Heart left ventricle (tissue), 16 donors: Measurements from ENCODE around the gene SGSH. TPM values are rescaled to one million over a fixed set of nuclear protein-coding genes. Genes with fewer than 3 reads are reported as not detected.
A peak's percentile ranks its signal among the peaks of the same experiment; 100 is the strongest.

ENCODE experiments used
- ATAC-seq, 4 donors: fragments of 200-7000 bp; cut with Tn5 transposase; one replicate each; pipeline ENCODE4 v1.9.1; 2020 to 2022; ENCODE audit warnings: moderate library complexity in 4 of 4, mild to moderate bottlenecking in 3 of 4, moderate number of reproducible peaks in 1 of 4
- DNase-seq, 5 donors: peaks; one replicate each; pipeline ENCODE4 v3.0.0-alpha.2; 2020
- H3K27ac ChIP-seq, 12 donors: fragments of 200-600 bp; sonication (generic) in 4 of 12; one replicate each; pipeline versions ENCODE4 v1.5.0 to v1.8.0; 2016 to 2022; ENCODE audit warnings: mild to moderate bottlenecking in 2 of 12
- H3K27me3 ChIP-seq, 9 donors: fragments of 200-600 bp; sonication (generic) in 2 of 9; one replicate each; pipeline versions ENCODE4 v1.5.1 to v1.8.0; 2016 to 2022; ENCODE audit warnings: mild to moderate bottlenecking in 3 of 9
- H3K36me3 ChIP-seq, 9 donors: fragments of 200-600 bp; sonication (generic) in 2 of 9; one replicate each; pipeline versions ENCODE4 v1.5.0 to v1.8.0; 2018 to 2022; ENCODE audit warnings: mild to moderate bottlenecking in 2 of 9
- H3K4me1 ChIP-seq, 12 donors: fragments of 200-600 bp; sonication (generic) in 4 of 12; one replicate each; pipeline versions ENCODE4 v1.5.0 to v1.8.0; 2016 to 2022; ENCODE audit warnings: mild to moderate bottlenecking in 3 of 12
- H3K4me3 ChIP-seq, 12 donors: fragments of 200-600 bp; sonication (generic) in 4 of 12; one replicate each; pipeline versions ENCODE4 v1.5.0 to v1.8.0; 2017 to 2022; ENCODE audit warnings: mild to moderate bottlenecking in 9 of 12, moderate library complexity in 4 of 12
- H3K9me3 ChIP-seq, 12 donors: fragments of 200-600 bp; sonication (generic) in 4 of 12; one replicate each; pipeline versions ENCODE4 v1.5.0 to v1.8.0; 2016 to 2022; ENCODE audit warnings: mild to moderate bottlenecking in 1 of 12
- POLR2A ChIP-seq, 2 donors: fragments of 450-650 bp; IDR thresholded peaks; one replicate each; pipeline ENCODE4 v1.6.1; 2017; ENCODE audit warnings: antibody characterized with exemption in 2 of 2, mild to moderate bottlenecking in 2 of 2, moderate library complexity in 2 of 2
- WGBS, 4 donors: extraction: QIAGEN DNeasy Blood & Tissue Kit in 2 of 4; methylation state at CpG; one replicate each; pipeline versions ENCODE4 v1.1.5 to v1.1.7; 2013 to 2018; 5-methylcytosine and 5-hydroxymethylcytosine counted together
- intact Hi-C, 10 donors: fragments of 100-400 bp; cut with DNase I; formaldehyde crosslinking; loops; one replicate each; pipeline versions ENCODE4 v1.11.1 to v1.14.2; 2022
- polyA plus RNA-seq, 2 donors: library from polyadenylated mRNA; stranded (reverse); fragments of 200-250 nt; gene quantifications; one replicate each; pipeline ENCODE4 v1.2.3, GENCODE V29; 2013
- total RNA-seq, 9 donors: library from RNA; depleted of rRNA in 2 of 9; stranded (reverse); fragments of >200 nt in 2 of 9; fragmentation: NEBNext Ultra II Directional in 3 of 9; extraction: Animal tissue kit (Norgen Biotek cat#: 25700) in 3 of 9; gene quantifications; one replicate each; pipeline versions ENCODE4 v1.1.0 to v1.2.4, GENCODE V29; 2016 to 2023
- TF ChIP-seq, protein P1 (sequence below), 12 donors: fragments of 200-600 bp; sonication (generic) in 4 of 12; IDR thresholded peaks; one replicate each; pipeline versions ENCODE4 v1.5.0 to v1.8.0; 2018 to 2022; ENCODE audit warnings: antibody characterized with exemption in 12 of 12, mild to moderate bottlenecking in 5 of 12
- donor health status: ischemic (EF 13 %, LVEDD 7.1; RV severe dilation, severe dysfunction).
- donor health status: healthy with polysubstance abuse.
- donor health status: DM: no; HTN: yes; CAD: no.
- donor health status: DM: no; HTN: no; CAD: no.
- donor health status: ischemic (EF 25% LVEDD 6.9; RV normal size, moderate dysfunction).
- donor health status: ischemic (EF 25% LVEDD 5.7; RV mildly dilated, moderate dysfunction).
- donor health status: healthy.
- donor health status: DM: yes; HTN: yes; CAD: no.
- donor health status: ischemic (EF 35%, LVEDD 5.7; RV mildly dilated, moderate dysfunction).
- donor health status: nonischemic (EF 11% LVEDD 7.7; RV severe dilation, severe dysfunction).
- donor health status: DM: yes; HTN: yes; CAD: no.
- donor health status: PGD.
- donor health status: ischemic (EF 29% LVEDD 5.4; RV normal size, mild dysfunction).
- donor health status: nonischemic (EF 23%, LVEDD 6.1; RV moderate dilation, normal function).

Gene SGSH
- total and polyA plus RNA-seq, 11 donors: 6.4 to 27.0 (median 13.4) TPM

DNA sequence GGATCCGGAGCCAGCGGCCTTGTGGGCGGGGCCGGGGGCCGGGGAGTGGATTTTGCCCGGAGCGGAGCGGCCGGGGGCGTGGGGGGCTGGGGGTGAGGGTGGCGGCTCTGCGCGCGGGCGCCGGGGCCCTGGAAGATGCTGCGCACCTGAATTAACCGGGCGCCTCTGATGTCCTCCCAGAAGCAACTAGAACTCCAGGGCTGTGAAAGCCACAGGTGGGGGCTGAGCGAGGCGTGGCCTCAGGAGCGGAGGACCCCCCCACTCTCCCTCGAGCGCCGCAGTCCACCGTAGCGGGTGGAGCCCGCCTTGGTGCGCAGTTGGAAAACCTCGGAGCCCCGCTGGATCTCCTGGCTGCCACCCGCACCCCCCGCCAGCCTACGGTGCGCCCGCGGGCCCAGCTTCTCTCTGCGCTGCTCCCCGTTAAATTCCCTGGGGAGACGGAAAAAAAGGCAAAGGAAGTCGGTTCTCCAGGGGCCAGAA lies 643 bp upstream of the SGSH start:
- Histone ChIP-seq H3K27ac (peak overlapping the region in 11 of 12 donors; percentile 58 to 92 (median 80)), H3K36me3 (peaks cover 0 to 26% (median 8%) of the 10 kb centered on the region in 9 donors), H3K9me3 (no peaks in the 10 kb centered on the region), H3K27me3 (no peaks in the 10 kb centered on the region), H3K4me1 (peaks cover 0 to 31% (median 15%) of the 10 kb centered on the region in 12 donors), H3K4me3 (peak overlapping the region; percentile 79 to 100 (median 96))
- DNase-seq (peak in 1 of 5 donors; percentile 37), ATAC-seq (peak in 2 of 4 donors; percentile 1 to 26)
- TF ChIP-seq POLR2A (IDR thresholded peaks at IDR 0.05): no peak
- intact Hi-C loops: loop anchor here in 3 of 10 donors (2.0 to 5.0 kb wide), 3 partner anchors 42 to 74 kb away; partner anchors contain the start of genes EIF4A3 (in 1 of the 3) and RNF213 (in 1 of the 3)
- WGBS, 4 donors: 1 to 11% (median 7%) methylated on average over 27 to 41 of the region's 41 CpGs

DNA sequence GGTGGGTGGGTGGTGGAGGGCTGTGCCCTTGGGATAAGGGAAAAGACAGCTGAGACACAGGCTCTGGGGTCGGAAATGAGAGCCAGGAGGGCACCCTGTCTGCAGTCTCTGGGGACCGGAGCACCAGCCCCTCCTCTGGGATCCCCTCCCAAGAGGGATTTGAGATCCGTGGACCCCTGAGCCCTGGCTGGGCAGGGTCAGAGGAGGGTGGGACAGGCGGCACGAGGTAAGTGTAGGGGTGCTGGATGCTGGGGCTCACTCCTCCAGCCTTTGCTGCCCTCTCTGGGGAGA lies 425 bp downstream of the SGSH start:
- peak in 1 of 4 donors; percentile 11 for ATAC-seq
- 0 to 7% (median 6%) methylated on average over 3 to 5 of the region's 5 CpGs for WGBS, 4 donors

DNA sequence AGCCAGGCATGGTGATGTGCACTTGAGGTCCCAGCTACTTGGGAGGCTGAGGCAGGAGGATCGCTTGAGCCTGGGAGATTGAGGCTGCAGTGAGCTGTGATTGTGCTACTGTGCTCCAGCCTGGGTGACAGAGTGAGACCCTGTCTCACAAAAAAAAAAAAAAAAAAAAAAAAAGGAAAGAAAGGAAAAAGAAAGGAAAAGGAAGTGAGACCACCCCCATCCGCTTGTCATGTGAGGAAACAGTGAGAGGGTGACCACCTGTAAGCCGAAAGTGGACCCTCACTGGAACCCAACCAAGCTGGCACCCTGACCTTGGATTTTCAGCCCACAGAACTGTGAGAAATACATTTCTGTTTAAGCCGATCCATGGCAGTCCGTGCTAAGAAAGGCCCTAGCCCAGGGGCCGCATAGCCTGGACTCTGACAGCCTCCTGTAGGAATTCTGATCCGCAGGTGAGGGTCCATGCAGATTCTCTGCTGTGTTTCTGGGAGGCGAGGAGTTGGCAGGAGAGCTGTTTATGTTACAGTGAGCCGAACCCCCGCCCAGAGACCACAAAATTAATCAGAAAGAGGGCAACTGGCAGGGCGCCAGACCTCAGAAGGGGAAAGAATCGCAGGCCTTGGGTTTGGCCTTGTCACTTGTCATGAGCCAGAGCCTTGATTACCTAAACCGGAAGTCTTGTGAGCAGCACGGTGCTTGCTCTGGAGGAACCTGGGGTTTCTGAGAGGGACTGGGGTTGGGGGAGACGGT lies 945 bp downstream of the SGSH start:
- 43 to 50% (median 46%) methylated on average over 14 to 15 of the region's 15 CpGs for WGBS, 4 donors
- Histone ChIP-seq H3K27me3 (no peaks in the 10 kb centered on the region), H3K36me3 (peaks cover 0 to 42% (median 12%) of the 10 kb centered on the region in 9 donors), H3K9me3 (no peaks in the 10 kb centered on the region), H3K4me3 (peak overlapping the region; percentile 79 to 100 (median 96)), H3K4me1 (peaks cover 0 to 31% (median 15%) of the 10 kb centered on the region in 12 donors), H3K27ac (peak overlapping the region; percentile 49 to 92 (median 78))
- ATAC-seq: peak in 3 of 4 donors; percentile 49 to 69 (median 55)
- intact Hi-C loops: loop anchor here in 1 of 10 donors (2.0 kb wide), 1 partner anchor 72 kb away; the partner anchor contains the start of gene EIF4A3
- DNase-seq: peak; percentile 61 to 86 (median 69)
- no peak for TF ChIP-seq POLR2A (IDR thresholded peaks at IDR 0.05)
- TF ChIP-seq, protein P1, sequence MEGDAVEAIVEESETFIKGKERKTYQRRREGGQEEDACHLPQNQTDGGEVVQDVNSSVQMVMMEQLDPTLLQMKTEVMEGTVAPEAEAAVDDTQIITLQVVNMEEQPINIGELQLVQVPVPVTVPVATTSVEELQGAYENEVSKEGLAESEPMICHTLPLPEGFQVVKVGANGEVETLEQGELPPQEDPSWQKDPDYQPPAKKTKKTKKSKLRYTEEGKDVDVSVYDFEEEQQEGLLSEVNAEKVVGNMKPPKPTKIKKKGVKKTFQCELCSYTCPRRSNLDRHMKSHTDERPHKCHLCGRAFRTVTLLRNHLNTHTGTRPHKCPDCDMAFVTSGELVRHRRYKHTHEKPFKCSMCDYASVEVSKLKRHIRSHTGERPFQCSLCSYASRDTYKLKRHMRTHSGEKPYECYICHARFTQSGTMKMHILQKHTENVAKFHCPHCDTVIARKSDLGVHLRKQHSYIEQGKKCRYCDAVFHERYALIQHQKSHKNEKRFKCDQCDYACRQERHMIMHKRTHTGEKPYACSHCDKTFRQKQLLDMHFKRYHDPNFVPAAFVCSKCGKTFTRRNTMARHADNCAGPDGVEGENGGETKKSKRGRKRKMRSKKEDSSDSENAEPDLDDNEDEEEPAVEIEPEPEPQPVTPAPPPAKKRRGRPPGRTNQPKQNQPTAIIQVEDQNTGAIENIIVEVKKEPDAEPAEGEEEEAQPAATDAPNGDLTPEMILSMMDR (IDR thresholded peaks at IDR 0.05): no peak

More for the DNA sequence above, 425 bp downstream of the SGSH start:
- H3K27me3 ChIP-seq: no peaks in the 10 kb centered on the region
- H3K9me3 ChIP-seq: no peaks in the 10 kb centered on the region
- peak overlapping the region; percentile 79 to 100 (median 96) for H3K4me3 ChIP-seq
- H3K27ac ChIP-seq: peak overlapping the region; percentile 49 to 92 (median 78)
- H3K4me1 ChIP-seq: peaks cover 0 to 31% (median 15%) of the 10 kb centered on the region in 12 donors
- no peak for TF ChIP-seq POLR2A (IDR thresholded peaks at IDR 0.05)
- TF ChIP-seq, protein P1 (IDR thresholded peaks at IDR 0.05): no peak
- intact Hi-C loops: loop anchor here in 4 of 10 donors (2.0 to 5.0 kb wide), 3 partner anchors 43 to 73 kb away; partner anchors contain the start of genes EIF4A3 (in 2 of the 4) and RNF213 (in 1 of the 4)
- no peak for DNase-seq
- H3K36me3 ChIP-seq: peaks cover 0 to 37% (median 10%) of the 10 kb centered on the region in 9 donors

DNA sequence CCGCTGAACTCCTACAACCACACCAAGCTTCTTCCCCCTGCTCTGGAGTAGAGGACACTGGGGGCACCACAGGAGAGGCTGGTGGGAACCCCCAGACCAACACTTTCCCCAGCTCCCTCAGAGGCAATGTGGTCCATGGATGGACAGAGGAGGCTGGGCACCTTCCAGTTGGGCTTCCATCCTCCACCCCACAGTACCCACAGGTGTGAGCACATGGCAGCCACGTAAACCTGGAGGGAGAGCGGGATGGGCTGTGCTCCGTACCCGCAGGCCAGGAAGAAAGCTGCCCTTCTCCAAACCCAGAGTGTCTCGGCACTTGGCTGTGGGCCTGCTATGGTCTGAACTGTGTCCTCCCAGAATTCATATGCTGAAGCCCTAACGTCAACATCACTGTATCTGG lies 1.7 kb downstream of the SGSH start:
- ATAC-seq (no peak), DNase-seq (no peak)
- Histone ChIP-seq H3K27ac (no peak overlapping the region), H3K9me3 (no peaks in the 10 kb centered on the region), H3K36me3 (peaks cover 0 to 50% (median 12%) of the 10 kb centered on the region in 9 donors), H3K4me3 (no peak overlapping the region), H3K27me3 (no peaks in the 10 kb centered on the region), H3K4me1 (peaks cover 0 to 35% (median 15%) of the 10 kb centered on the region in 12 donors)
- 87 to 96% (median 91%) methylated on average over 7 of the region's 7 CpGs for whole genome bisulfite sequencing, 4 donors
- TF ChIP-seq, protein P1 (IDR thresholded peaks at IDR 0.05): no peak
- intact Hi-C loops: loop anchor here in 1 of 10 donors (2.0 kb wide), 1 partner anchor 72 kb away; the partner anchor contains the start of gene EIF4A3
